GM18858 (cell line): ENCODE results near the gene TMEM247.

Experiments
- ATAC-seq: cut with Tn5 transposase; IDR thresholded peaks from one replicate; pipeline ENCODE4 v1.9.1; 2021; ENCODE audit not compliant: unreplicated experiment

Gene TMEM247

DNA sequence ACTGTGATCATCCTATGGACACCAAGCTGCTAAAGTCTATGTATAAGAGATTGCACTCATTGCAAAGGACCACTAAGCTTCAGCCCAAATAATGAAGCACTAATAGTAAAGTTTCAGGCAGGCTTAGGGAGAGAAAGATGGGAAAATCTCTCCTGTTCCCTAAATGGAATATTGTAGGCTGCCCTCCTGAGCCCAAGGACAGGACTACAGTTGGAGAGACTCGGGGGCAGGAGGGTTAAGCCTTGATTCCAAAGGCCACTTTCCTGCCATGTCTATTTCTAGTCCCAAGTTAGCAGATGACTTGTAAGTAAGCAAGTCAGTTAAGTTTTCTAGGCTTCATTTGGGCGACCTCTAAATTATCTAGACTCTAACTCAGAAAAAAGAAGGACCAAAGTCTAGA lies 9.0 kb downstream of the TMEM247 start:
- no peak for ATAC-seq

- no peak for ATAC-seq
These were observed 10.2 kb downstream of the TMEM247 start for GRCh38 chr2:46489423-46490174.

GRCh38 chr2:46490521-46491141 lies 11.3 kb downstream of the TMEM247 start:
- no peak for ATAC-seq

DNA sequence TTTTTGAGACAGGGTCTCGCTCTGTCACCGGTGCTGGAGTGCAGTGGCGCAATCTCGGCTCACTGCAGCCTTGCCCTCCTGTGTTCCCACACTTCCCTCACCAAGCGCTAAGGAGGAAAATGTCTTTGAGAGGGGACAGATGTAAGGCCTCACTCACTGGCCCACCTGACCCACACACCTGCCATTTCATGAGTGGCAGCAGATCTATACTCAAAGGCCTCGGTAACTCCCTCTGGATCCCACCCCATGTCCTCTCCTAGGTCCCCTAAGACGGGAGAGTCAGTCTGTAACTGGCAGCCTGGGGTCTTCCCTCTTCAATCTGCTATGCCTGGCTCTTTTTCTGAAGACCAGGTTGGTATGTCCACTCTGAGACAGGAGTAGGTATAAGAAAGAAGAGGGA lies 12.9 kb downstream of the TMEM247 start:
- no peak for ATAC-seq

GRCh38 chr2:46493241-46493970 lies 14.0 kb downstream of the TMEM247 start:
- peak; percentile 82 for ATAC-seq

DNA sequence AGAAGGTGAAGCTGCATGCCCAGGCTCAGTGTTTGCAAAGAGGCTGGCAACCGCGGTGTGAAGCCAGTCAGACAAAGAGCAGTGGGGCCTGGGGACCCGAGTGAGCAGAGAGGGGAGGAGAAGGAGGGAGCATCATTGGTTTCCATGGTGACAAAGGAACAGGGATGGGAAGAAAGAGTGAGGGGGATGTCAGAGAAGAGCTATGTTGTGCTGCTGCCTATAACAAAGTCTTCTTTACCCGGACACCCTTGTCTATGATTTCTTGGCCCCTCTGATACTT lies 14.5 kb downstream of the TMEM247 start:
- no peak for ATAC-seq

DNA sequence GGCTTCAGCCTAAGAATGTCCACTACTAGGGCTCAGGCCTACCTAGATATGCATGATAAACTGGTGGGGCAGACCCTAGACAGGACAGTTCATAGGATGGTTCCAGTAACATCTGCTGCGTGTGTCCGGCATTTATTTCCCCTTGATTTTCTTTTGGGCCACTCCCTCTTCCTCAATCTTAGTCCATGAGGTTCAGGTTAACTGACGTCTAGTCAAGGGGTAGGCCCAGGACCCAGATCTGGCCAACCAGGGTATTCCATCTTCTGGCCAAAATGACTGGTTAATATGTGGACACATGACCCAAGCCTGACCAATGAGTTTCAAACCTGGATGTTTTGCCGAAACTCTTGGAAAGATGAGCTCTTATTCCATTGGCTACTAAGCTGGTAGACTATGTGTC lies 15.2 kb downstream of the TMEM247 start:
- no peak for ATAC-seq

GRCh38 chr2:46495231-46496030 lies 16.1 kb downstream of the TMEM247 start:
- ATAC-seq: no peak

GRCh38 chr2:46497766-46498165 lies 18.4 kb downstream of the TMEM247 start:
- no peak for ATAC-seq

GRCh38 chr2:46498681-46499080 lies 19.3 kb downstream of the TMEM247 start:
- no peak for ATAC-seq

GRCh38 chr2:46499392-46499785 lies 20.0 kb downstream of the TMEM247 start:
- no peak for ATAC-seq

- no peak for ATAC-seq
These were observed 21.4 kb downstream of the TMEM247 start for GRCh38 chr2:46500801-46501200.

GRCh38 chr2:46502291-46502885 lies 23.0 kb downstream of the TMEM247 start:
- ATAC-seq: no peak

DNA sequence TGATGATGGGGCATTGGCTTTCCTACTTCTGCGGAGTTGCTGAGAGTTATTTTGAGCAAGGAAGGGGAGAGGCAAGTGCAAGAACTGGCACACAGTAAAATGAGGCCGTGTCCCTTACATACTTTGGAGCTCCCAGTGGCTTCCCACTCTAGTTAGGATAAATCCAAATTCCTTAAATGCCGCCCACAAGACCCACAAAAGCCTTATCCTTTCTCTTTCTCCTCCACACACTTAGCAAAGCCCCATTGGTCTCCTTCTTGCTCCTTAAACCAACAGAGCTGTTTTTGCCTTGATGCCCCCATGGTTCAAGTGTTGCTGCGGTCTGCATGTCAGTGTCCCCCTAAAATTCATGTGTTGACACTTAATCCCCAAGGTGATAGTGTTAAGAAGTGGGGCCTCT lies 24.3 kb downstream of the TMEM247 start:
- ATAC-seq: no peak

- ATAC-seq: no peak
These were observed 24.9 kb downstream of the TMEM247 start for GRCh38 chr2:46504221-46504620.

- no peak for ATAC-seq
These were observed 25.5 kb downstream of the TMEM247 start for GRCh38 chr2:46504685-46505471.

GRCh38 chr2:46505472-46505783 lies 26.1 kb downstream of the TMEM247 start:
- no peak for ATAC-seq

- ATAC-seq: no peak
These were observed 26.9 kb downstream of the TMEM247 start for GRCh38 chr2:46506131-46506706.

GRCh38 chr2:46508312-46508711 lies 28.9 kb downstream of the TMEM247 start:
- ATAC-seq: no peak

- ATAC-seq: no peak
These were observed 29.4 kb downstream of the TMEM247 start for GRCh38 chr2:46508759-46509158.
